Natural killer cell (primary cell): Measurements from ENCODE around the gene CACUL1. TPM values are rescaled to one million over a fixed set of nuclear protein-coding genes. Genes with fewer than 3 reads are reported as not detected.
A peak's percentile ranks its signal among the peaks of the same experiment; 100 is the strongest.

Source experiments
- ATAC-seq, 3 donors: fragments of 150-1000 bp in 2 of 3; fragments of 200-7000 bp in 1 of 3; cut with Tn5 transposase; 1 replicate in 1 of 3; 2 replicates in 2 of 3; pipeline ENCODE4 v1.10.0; 2021; ENCODE audit warnings: mild to moderate bottlenecking in 2 of 3, moderate library complexity in 2 of 3
- DNase-seq, 2 donors: peaks; one replicate each; pipeline versions ENCODE4 v3.0.0 to v3.0.0-alpha.2; 2013 to 2021; ENCODE audit warnings: mixed read lengths in 1 of 2
- H3K27ac ChIP-seq: one replicate; pipeline ENCODE4 v1.5.1; 2013; ENCODE audit warnings: mild to moderate bottlenecking, low read length
- H3K27me3 ChIP-seq: one replicate; pipeline ENCODE4 v1.6.1; 2013; ENCODE audit warnings: low read length; ENCODE audit not compliant: control insufficient read depth, insufficient read depth
- H3K36me3 ChIP-seq: one replicate; pipeline ENCODE4 v1.6.1; 2013; ENCODE audit warnings: low read length; ENCODE audit not compliant: control insufficient read depth, insufficient read depth
- H3K4me1 ChIP-seq: one replicate; pipeline ENCODE4 v1.6.1; 2013; ENCODE audit warnings: low read length; ENCODE audit not compliant: control insufficient read depth, insufficient read depth
- H3K4me3 ChIP-seq: one replicate; pipeline ENCODE4 v1.5.1; 2013; ENCODE audit warnings: low read length
- H3K9me3 ChIP-seq: one replicate; pipeline ENCODE4 v1.6.1; 2013; ENCODE audit warnings: low read length; ENCODE audit not compliant: control insufficient read depth, insufficient read depth
- H3K27ac Mint-ChIP-seq, 2 donors: one replicate each; pipeline ENCODE4 v1.8.0; 2022; ENCODE audit warnings: mild to moderate bottlenecking in 2 of 2, mixed read lengths in 2 of 2, moderate library complexity in 1 of 2
- H3K27me3 Mint-ChIP-seq, 2 donors: one replicate each; pipeline ENCODE4 v1.8.0; 2022; ENCODE audit warnings: low read depth in 2 of 2, mixed read lengths in 2 of 2
- H3K36me3 Mint-ChIP-seq: one replicate; pipeline ENCODE4 v1.8.0; 2022; ENCODE audit warnings: mixed read lengths
- H3K4me1 Mint-ChIP-seq, 2 donors: one replicate each; pipeline ENCODE4 v1.8.0; 2022; ENCODE audit warnings: mixed read lengths in 2 of 2
- H3K4me3 Mint-ChIP-seq: one replicate; pipeline ENCODE4 v1.8.0; 2022; ENCODE audit warnings: mild to moderate bottlenecking, moderate library complexity, mixed read lengths
- H3K9me3 Mint-ChIP-seq, 2 donors: one replicate each; pipeline ENCODE4 v1.8.0; 2022; ENCODE audit warnings: mixed read lengths in 2 of 2
- CTCF ChIP-seq: fragments of 200-600 bp; IDR thresholded peaks from one replicate; pipeline ENCODE4 v1.8.0; 2022; ENCODE audit warnings: antibody characterized with exemption
- WGBS: methylation state at CpG from one replicate; pipeline ENCODE4 v1.1.7; 2013; ENCODE audit warnings: missing lambda C conversion rate; ENCODE audit not compliant: insufficient coverage; 5-methylcytosine and 5-hydroxymethylcytosine counted together
- intact Hi-C: fragments of 100-400 bp; cut with micrococcal nuclease; formaldehyde crosslinking; loops from one replicate; pipeline ENCODE4 v1.14.2; 2022
- total RNA-seq, 4 donors: library from RNA; stranded (reverse); fragments of 120-200 nt in 1 of 4; gene quantifications; one replicate each; pipeline versions ENCODE4 v1.2.3 to v1.2.4, GENCODE V29; 2013 to 2022

Gene CACUL1
- total RNA-seq, 3 donors from 2014 or later (not counting 1 experiment from before 2014, with no cell fraction given): 45.4 to 65.9 (median 47.6) TPM

GRCh38 chr10:118669020-118669791, 85.6 kb downstream of the CACUL1 start:
- peaks cover 13% of the 10 kb centered on the region for H3K4me1 ChIP-seq
- no peak overlapping the region for H3K4me3 Mint-ChIP-seq
- peaks cover 4% of the 10 kb centered on the region for H3K36me3 ChIP-seq
- no peak overlapping the region for H3K4me3 ChIP-seq
- no peak for TF ChIP-seq CTCF
- no peaks in the 10 kb centered on the region for H3K36me3 Mint-ChIP-seq
- no peaks in the 10 kb centered on the region for H3K9me3 Mint-ChIP-seq
- peaks cover 7% of the 10 kb centered on the region in 2 donors for H3K4me1 Mint-ChIP-seq
- peaks cover 2% of the 10 kb centered on the region for H3K27me3 ChIP-seq
- peaks cover 5 to 11% of the 10 kb centered on the region in 2 donors for H3K27me3 Mint-ChIP-seq
- no peaks in the 10 kb centered on the region for H3K9me3 ChIP-seq
- ATAC-seq (peak in 1 of 3 donors; percentile 15), DNase-seq (peak in 1 of 2 donors; percentile 17)
- intact Hi-C loops: no loop called here
- no peak overlapping the region for H3K27ac ChIP-seq
- no peak overlapping the region for H3K27ac Mint-ChIP-seq
- 18% methylated on average over 20 of the region's 20 CpGs for WGBS

- intact Hi-C loops: no loop called here
- Histone ChIP-seq H3K4me1 (peaks cover 13% of the 10 kb centered on the region), H3K27me3 (peaks cover 6% of the 10 kb centered on the region), H3K4me3 (no peak overlapping the region), H3K36me3 (no peaks in the 10 kb centered on the region), H3K27ac (no peak overlapping the region), H3K9me3 (no peaks in the 10 kb centered on the region)
- H3K36me3 Mint-ChIP-seq: no peaks in the 10 kb centered on the region
- no peak overlapping the region for H3K27ac Mint-ChIP-seq
- 73% methylated on average over 9 of the region's 9 CpGs for whole genome bisulfite sequencing
- ATAC-seq (no peak), DNase-seq (no peak)
- no peaks in the 10 kb centered on the region for H3K9me3 Mint-ChIP-seq
- TF ChIP-seq CTCF: no peak
- H3K4me3 Mint-ChIP-seq: no peak overlapping the region
- H3K4me1 Mint-ChIP-seq: peaks cover 7% of the 10 kb centered on the region in 2 donors
- H3K27me3 Mint-ChIP-seq: peaks cover 10 to 17% of the 10 kb centered on the region in 2 donors
These were observed 86.4 kb downstream of the CACUL1 start for GRCh38 chr10:118668228-118668952.

DNA sequence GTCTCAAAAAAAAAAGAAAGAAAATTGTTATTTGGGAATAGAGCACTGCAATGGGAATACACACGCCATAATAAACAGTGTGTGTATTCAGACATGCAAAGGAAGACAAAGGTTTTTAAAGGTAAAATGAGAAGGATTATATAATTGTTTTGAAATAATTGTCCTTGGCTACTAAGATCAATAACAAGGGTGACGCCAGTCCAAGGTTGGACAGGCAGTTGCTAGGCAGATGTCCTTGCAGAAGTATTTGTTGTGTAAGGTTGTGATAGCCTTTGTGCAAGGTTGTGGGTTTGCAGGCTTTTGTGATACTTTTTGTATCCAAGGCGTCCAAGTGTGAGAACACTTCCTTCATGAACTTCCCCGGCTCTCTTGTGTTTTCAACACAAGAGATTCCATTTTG, 87.0 kb downstream of the CACUL1 start:
- intact Hi-C loops: no loop called here
- Mint-ChIP-seq H3K4me1 (peaks cover 7% of the 10 kb centered on the region in 2 donors), H3K36me3 (no peaks in the 10 kb centered on the region), H3K9me3 (no peaks in the 10 kb centered on the region), H3K27ac (no peak overlapping the region), H3K4me3 (no peak overlapping the region), H3K27me3 (peaks cover 10 to 17% of the 10 kb centered on the region in 2 donors)
- H3K27ac ChIP-seq: no peak overlapping the region
- no peaks in the 10 kb centered on the region for H3K36me3 ChIP-seq
- no peak overlapping the region for H3K4me3 ChIP-seq
- peaks cover 6% of the 10 kb centered on the region for H3K27me3 ChIP-seq
- DNase-seq: no peak
- no peak for TF ChIP-seq CTCF
- ATAC-seq: no peak
- H3K4me1 ChIP-seq: peaks cover 13% of the 10 kb centered on the region
- WGBS: 95% methylated on average over 4 of the region's 4 CpGs
- no peaks in the 10 kb centered on the region for H3K9me3 ChIP-seq
